Measurements from ENCODE around the gene LHFPL2. TPM values are rescaled to one million over a fixed set of nuclear protein-coding genes. Genes with fewer than 3 reads are reported as not detected.
"Not testable (repeated sequence)": the region's sequence is repeated elsewhere in the genome, so short reads cannot be mapped to it uniquely, and the experiment has no call there.

Gene LHFPL2
- total and polyA plus RNA-seq, 2 experiments from 2014 or later = 10.6 to 50.8 TPM

DNA sequence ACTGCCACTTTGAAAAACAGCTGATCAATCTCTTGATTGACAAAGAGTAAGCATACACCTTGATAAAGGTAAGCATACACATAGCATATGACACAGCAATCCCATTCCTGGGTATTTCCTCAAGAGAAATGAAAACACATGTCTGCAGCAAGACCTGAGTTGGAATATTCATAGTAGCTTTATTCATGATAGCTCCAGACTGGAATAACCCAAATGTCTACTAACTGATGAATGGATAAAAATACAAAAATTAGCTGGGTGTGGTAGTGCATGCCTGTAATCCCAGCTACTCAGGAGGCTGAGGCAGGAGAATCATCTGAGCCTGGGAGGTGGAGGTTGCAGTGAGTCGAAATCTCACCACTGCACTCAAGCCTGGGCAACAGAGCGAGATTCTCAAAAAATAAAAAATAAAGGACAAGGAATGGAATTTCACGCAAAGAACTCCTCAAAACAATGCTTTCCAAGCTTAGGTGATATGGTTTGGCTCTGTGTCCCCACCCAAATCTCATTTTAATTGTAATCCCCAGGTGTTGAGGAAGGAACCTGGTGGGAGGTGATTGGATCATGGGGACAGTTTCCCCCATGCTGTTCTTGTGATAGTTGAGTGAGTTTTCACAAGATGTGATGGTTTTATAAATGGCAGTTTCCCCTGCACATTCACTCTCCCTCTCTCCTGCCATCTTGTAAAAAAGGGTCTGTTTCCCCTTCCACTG is 41.1 kb upstream of the LHFPL2 start (continued):
- no peak for TF ChIP-seq REST (IDR thresholded peaks at IDR 0.05; ENCODE audit: unreplicated experiment)
- no peak for TF ChIP-seq NANOG (IDR thresholded peaks at IDR 0.05; ENCODE audit: borderline replicate concordance)
- no peak for TF ChIP-seq ZNF331 (CRISPR knock-in tag; IDR thresholded peaks at IDR 0.05; ENCODE audit: low read depth)
- no peak for TF ChIP-seq CREB1 (CRISPR knock-in tag; IDR thresholded peaks at IDR 0.05; ENCODE audit: low read depth)
- TF ChIP-seq STAT1 (IDR thresholded peaks at IDR 0.05; ENCODE audit: unreplicated experiment) = no peak
- TF ChIP-seq, protein P1, sequence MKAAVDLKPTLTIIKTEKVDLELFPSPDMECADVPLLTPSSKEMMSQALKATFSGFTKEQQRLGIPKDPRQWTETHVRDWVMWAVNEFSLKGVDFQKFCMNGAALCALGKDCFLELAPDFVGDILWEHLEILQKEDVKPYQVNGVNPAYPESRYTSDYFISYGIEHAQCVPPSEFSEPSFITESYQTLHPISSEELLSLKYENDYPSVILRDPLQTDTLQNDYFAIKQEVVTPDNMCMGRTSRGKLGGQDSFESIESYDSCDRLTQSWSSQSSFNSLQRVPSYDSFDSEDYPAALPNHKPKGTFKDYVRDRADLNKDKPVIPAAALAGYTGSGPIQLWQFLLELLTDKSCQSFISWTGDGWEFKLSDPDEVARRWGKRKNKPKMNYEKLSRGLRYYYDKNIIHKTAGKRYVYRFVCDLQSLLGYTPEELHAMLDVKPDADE (IDR thresholded peaks at IDR 0.05) = no peak
- TF ChIP-seq CTCF (conservative IDR thresholded peaks at IDR 0.05; ENCODE audit: low read depth in 2 of 2) = no peak
- TF ChIP-seq POLR2AphosphoS5 (IDR thresholded peaks at IDR 0.05; ENCODE audit: low read depth) = no peak
- no peak for TF ChIP-seq EZH2phosphoT487 (IDR thresholded peaks at IDR 0.05; ENCODE audit: unreplicated experiment)

GRCh38 chr5:78687514-78687913 is 38.9 kb upstream of the LHFPL2 start:
- H3K36me3 ChIP-seq (ENCODE audit: insufficient read depth); H3K36me3 Mint-ChIP-seq (ENCODE audit: low read depth); H3K27me3 Mint-ChIP-seq (ENCODE audit: insufficient read depth, low read depth, poor library complexity); H3K4me3 Mint-ChIP-seq; H3F3A ChIP-seq (replicated peaks; ENCODE audit: low read depth); H3K27ac ChIP-seq (ENCODE audit: low read depth); H3K27ac Mint-ChIP-seq; H3K4me3 ChIP-seq; H2AFZ ChIP-seq; H4K20me1 ChIP-seq (replicated peaks; ENCODE audit: insufficient read depth); H3K27me3 ChIP-seq (ENCODE audit: insufficient read depth); H3K79me2 ChIP-seq (replicated peaks; ENCODE audit: insufficient read depth); DNase-seq (ENCODE audit: low spot score); H3K9me2 ChIP-seq (ENCODE audit: insufficient read depth); ATAC-seq; H3K4me2 ChIP-seq: not testable (repeated sequence)
- H3K4me1 Mint-ChIP-seq = peaks cover 19% of the 10 kb centered on the region
- H3K9me3 Mint-ChIP-seq = peaks cover 24% of the 10 kb centered on the region
- peaks cover 17% of the 10 kb centered on the region for H3K4me1 ChIP-seq (ENCODE audit: insufficient read depth)

GRCh38 chr5:78683905-78684304 is 35.3 kb upstream of the LHFPL2 start:
- not testable (repeated sequence) for H3K4me1 ChIP-seq (ENCODE audit: insufficient read depth); H2AFZ ChIP-seq; H3K36me3 ChIP-seq (ENCODE audit: insufficient read depth); H3F3A ChIP-seq (replicated peaks; ENCODE audit: low read depth); H3K27ac ChIP-seq (ENCODE audit: low read depth); ATAC-seq; H3K27ac Mint-ChIP-seq; H3K27me3 ChIP-seq (ENCODE audit: insufficient read depth); H3K4me3 Mint-ChIP-seq; H4K20me1 ChIP-seq (replicated peaks; ENCODE audit: insufficient read depth); DNase-seq (ENCODE audit: low spot score); H3K27me3 Mint-ChIP-seq (ENCODE audit: insufficient read depth, low read depth, poor library complexity); H3K4me2 ChIP-seq; H3K4me3 ChIP-seq; H3K79me2 ChIP-seq (replicated peaks; ENCODE audit: insufficient read depth); H3K36me3 Mint-ChIP-seq (ENCODE audit: low read depth); H3K9me2 ChIP-seq (ENCODE audit: insufficient read depth); H3K4me1 Mint-ChIP-seq
- peaks cover 32% of the 10 kb centered on the region for H3K9me3 Mint-ChIP-seq
